22Rv1 (cell line): ENCODE results near the gene ADGRB3.

Experiments
- CTCF ChIP-seq: fragments of 450-650 bp; IDR thresholded peaks from 2 replicates; pipeline ENCODE4 v1.5.1; 2017; ENCODE audit warnings: mild to moderate bottlenecking
- ZFX ChIP-seq: fragments of 450-650 bp; IDR thresholded peaks from 2 replicates; pipeline ENCODE4 v1.6.1; 2017; ENCODE audit warnings: antibody characterized with exemption, borderline replicate concordance

- TF ChIP-seq CTCF: no peak
- no peak for TF ChIP-seq ZFX
Measured at GRCh38 chr6:69005199-69005598, 370.1 kb downstream of the ADGRB3 start.
